Measurements from ENCODE around the gene SLC38A4.

DNA sequence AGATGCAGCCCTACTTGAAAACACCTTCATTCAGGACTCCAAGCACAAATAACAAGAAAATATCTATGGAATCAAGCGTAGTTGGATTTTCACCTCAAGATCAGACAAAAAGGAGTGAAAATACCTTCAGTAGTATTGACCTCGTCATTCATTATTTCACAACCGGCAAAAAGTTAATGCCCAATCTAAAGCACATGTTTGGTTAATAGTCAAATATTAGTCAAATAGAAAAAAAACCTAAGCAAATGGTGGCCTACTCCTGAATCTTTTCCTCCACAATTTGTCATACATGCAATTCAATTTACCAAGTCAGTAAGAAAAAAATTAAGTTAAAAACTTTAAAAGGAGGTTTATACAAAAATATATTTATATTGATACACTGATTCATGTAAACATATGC is 50.0 kb downstream of the SLC38A4 start:
- TF ChIP-seq, protein P1, sequence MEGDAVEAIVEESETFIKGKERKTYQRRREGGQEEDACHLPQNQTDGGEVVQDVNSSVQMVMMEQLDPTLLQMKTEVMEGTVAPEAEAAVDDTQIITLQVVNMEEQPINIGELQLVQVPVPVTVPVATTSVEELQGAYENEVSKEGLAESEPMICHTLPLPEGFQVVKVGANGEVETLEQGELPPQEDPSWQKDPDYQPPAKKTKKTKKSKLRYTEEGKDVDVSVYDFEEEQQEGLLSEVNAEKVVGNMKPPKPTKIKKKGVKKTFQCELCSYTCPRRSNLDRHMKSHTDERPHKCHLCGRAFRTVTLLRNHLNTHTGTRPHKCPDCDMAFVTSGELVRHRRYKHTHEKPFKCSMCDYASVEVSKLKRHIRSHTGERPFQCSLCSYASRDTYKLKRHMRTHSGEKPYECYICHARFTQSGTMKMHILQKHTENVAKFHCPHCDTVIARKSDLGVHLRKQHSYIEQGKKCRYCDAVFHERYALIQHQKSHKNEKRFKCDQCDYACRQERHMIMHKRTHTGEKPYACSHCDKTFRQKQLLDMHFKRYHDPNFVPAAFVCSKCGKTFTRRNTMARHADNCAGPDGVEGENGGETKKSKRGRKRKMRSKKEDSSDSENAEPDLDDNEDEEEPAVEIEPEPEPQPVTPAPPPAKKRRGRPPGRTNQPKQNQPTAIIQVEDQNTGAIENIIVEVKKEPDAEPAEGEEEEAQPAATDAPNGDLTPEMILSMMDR (conservative IDR thresholded peaks at IDR 0.05), result no peak
- no peak for TF ChIP-seq EZH2 (IDR thresholded peaks at IDR 0.05; ENCODE audit: low read depth)

Measured in PC-9 (cell line).